HUDEP-2 (cell line): ENCODE results near the gene MAP9.
A peak's percentile ranks its signal among the peaks of the same experiment; 100 is the strongest.
"Not testable (repeated sequence)": the region's sequence is repeated elsewhere in the genome, so short reads cannot be mapped to it uniquely, and the experiment has no call there.

ENCODE experiments used
- DNase-seq, 76 experiments: peaks; one replicate each; lab custom pipeline; 2025; ENCODE audit not compliant: unreplicated experiment in 76 of 76; lab: John Stamatoyannopoulos, UW

MAP9 gene

DNA sequence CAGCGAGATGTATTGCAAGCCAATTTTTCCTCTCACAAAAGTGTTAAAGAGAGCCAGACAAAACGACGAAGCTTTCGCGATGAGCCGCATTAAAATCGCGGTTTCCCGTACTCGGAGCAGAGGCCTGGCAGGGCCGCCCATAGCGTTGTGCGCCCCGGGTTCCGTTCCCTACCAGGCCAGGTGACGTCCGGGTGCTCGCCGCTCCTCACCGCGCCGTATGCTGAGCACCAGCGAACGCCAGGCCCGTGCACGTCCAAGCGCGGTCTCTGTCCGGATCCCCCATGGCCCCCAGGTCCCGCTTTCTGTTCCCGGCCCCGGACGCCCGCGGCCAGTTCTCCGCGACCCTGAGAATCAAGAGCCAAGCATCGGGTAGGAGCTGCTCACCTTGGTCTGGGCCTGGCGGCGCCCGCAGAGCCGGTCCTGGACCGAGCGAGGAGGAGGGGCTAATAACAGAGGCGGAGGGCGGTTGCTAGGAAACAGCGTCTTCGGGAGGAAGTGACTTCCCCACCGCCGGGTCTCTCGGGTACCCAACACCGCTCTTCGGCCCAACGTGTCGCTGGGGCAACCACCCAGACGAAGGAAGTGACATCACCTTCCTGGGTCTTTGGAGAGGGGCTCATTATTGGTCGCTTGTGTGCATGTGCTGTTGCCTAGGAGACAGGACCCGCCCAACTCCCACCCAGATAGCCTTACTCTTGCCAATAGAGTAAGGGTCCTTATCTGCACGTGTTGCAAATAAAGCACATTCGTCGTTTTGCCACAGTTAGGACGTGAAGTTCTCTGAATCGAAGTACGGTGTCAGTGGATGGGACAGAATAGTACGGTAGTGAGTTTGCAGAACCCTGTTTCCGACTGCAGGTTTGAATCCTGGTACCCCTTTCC is at the start of gene MAP9:
Gene MAP9 (minus strand): TSS at position 579 of the 882 bp plus-strand sequence. CDS start 1,115 bp downstream, outside the sequence.
- peak in 73 of 76 experiments; percentile 5 to 78 (median 52) for DNase-seq

DNA sequence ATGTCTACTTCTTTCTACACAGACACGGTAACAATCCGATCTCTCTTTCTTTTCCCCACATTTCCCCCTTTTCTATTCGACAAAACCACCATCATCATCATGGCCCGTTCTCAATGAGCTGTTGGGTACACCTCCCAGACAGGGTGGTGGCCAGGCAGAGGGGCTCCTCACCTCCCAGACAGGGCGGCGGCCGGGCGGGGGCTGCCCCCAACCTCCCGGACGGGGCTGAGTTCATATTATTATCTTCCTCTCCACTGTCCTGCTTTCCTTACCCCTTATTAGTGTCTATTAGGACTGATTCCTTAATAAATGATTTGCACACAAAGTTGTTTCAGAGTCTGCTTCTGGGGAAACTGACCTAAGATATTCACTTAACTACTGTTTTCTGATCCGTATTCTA is 48.0 kb upstream of the MAP9 start:
- not testable (repeated sequence) for DNase-seq

DNA sequence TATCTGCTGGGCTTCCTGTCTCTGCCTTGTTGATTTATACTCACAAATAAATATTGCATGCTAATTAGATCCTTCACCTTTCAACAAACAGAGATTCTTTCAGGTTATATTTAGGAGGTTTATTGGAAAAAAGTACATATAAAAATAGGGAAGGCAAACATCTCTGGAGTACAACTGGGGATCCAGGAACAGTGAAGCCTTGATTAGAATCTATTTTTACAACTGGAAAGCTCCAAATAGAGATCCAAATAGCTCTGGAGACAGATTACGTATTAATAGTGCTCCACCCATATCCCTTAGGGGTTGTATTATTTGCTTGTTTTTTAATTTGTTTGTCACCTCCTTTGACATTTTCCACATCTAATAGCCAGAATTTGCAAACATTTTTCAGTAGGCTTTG is 46.9 kb upstream of the MAP9 start:
- no peak for DNase-seq

DNA sequence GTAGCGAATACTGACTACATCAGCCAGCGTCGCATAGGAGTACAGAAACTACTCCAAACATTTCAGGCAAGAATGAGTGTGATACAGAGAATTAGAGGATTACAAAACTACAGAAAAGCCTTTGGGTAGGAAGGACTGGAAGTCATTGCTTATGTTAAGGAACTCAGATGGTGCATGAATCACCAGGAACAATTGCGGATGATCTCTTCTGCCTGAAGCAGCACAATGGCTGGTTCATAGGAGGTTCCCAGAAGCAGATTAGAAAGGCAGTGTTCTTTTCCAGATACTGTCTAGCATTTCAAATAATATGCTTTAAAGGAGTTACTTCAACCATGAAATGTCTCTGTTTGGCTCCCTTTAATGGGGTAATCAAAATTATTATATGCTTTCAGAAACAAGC is 42.5 kb upstream of the MAP9 start:
- DNase-seq: no peak

DNA sequence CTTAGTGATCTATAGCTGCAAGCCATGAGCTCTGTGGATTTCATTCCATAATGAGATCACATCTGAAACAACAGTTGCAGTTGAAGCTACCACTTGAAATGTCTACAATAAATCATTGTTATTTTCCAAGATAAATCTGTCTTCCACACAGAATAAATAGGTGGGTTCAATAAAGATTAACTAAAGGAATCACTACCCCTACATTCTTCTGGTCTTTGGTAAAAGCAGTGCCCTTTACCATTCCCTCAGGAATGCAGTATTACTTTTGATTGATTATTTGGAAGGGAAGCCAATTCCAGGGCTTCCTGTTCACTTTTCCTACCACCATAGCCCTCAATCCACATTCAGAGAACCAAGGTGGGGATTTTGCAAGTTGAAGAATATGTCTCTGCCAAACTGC is 38.9 kb upstream of the MAP9 start:
- DNase-seq: no peak

DNA sequence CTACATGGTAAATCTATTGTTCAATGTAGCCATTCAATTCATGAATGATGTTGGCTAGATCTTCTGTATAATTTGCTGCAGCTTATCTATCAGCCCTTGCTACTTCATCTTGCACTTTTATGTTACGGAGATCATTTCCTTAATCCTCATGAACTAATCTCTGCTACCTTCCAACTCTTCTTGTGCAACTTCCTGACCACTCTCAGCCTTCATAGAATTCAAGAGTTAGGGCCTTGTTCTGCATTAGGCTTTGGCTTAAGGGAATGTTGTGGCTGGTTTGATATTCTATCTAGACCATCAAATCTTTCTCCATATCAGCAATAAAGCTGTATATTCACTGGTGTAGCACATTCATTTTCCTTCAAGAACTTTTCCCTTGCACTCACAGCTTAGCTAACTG is 36.7 kb upstream of the MAP9 start:
- DNase-seq: no peak

DNA sequence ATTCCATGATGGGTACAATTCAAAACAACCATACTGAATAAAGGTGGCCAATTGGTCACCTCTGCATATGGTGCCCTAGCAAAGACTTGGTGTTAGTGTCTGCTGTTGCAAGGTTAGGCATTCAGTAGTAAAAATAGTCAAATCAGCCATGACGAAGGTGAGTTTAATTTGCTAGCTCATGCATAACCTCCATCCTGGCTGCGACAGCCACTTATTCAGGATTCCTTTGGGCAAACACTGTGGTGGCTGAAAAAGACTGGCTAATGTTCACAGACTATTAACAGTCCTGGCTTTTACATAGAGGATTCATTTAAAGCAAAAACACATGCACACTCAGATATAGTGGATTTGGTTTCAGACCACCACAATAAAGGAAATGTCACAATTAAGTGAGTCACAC is 34.8 kb upstream of the MAP9 start:
- DNase-seq: no peak

DNA sequence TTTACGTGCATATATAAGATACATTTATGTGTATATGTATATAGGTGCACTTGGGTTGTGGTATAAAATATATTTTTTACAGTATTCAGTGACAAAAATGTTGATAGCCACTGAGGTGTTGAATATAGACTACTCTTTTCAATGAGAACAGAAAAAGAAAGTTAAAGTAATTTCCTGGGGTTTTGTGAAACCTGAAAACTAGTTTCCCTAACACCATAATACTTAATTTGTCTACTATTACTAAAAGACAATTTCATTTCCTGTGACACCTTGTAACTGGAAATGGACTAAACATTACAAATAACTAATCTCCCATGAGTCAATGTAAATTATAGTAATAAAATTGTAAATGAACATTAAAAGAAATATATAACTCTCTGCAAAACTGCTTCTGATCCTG is 32.0 kb upstream of the MAP9 start:
- no peak for DNase-seq

DNA sequence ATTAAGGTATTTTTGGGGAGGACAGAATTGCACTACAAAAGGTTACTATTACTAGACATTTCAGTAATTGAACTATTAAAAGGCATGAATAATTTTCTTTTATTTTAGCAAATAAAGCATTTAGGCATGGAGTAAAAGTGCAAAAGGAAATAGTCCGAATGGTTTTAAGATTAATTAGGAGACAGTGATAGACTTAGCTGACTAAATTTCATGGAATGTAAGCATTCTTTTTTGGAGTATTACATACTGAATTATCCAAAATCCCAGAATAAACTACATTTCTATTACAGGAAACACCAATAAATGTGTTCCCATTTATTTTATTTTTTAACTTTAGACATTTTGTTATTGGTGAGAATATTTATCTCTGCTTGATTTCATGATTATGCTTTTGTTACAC is 30.7 kb upstream of the MAP9 start:
- no peak for DNase-seq

DNA sequence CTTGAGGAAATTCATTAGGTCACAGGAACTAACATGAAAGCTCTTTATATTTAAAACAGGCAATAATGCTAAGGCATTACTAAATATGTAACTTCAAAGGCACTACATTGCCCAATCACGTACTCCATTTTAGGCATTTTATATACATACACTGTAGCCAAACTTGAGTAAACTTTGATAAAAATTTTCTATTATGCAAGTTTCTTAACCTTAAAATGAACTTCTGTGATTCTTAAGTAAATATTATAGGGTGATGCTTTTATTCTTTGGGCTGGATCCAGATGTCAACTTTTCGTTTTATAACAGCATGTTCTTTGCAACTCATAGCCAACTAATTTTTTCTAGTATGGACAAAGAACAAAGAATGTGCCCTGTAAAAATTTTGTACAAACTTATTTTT is 28.3 kb upstream of the MAP9 start:
- DNase-seq: no peak

DNA sequence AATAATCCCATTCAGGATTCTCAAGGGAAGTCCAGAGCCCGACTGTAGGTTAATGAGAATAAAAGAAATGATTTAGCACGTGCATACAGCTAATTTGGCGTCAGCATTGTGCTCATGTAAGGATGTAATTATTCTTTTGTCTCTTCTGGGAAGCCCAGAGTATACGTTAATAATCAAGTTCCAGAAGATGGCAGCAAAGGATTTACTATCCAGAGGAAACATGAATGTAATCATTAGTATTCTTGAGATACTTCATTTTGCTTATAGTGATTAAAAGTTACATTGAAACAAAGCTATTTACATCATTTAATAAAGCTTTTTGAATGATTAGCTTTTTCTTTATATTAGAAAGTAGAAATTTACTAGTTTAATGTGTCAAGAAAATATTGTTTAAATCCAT is 27.1 kb upstream of the MAP9 start:
- DNase-seq: peak in 1 of 76 experiments; percentile 2

DNA sequence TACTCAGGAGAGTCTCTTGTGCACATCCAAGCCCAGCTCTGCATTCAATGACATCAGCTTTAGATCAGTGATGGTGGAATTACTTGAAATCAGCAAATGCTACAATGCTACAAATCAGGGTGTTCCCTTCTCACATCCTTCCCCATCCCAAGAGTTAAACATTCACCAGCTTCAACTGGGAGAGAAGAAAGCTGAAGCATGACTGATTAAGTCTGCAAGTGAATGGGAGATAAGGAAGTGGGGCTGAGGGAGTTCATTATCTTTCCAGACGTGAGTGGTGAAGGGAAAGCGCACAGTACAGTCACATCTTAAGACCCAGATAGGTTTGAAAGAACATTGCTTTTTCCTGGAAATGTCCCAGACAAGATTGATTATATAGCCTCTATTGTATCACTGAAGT is 26.2 kb upstream of the MAP9 start:
- DNase-seq: no peak

DNA sequence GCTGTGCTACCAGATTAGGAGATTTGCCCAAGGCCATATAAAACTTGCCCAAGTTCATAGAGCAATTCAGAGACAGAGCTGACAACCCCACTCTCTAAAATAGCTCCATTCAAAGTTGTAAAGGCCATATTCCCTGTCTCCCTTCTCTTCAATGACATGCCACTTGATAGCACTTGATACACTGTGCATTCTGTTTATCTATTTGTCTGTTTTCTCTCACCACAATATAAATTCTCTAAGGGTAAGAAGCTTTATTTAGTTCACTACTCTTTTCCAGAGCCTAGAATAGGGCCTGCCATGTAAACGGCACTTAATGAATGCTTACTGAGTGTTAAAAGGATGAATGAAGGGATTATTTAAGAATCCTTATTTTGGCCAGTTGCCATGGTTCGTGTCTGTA is 24.1 kb upstream of the MAP9 start:
- DNase-seq: no peak

DNA sequence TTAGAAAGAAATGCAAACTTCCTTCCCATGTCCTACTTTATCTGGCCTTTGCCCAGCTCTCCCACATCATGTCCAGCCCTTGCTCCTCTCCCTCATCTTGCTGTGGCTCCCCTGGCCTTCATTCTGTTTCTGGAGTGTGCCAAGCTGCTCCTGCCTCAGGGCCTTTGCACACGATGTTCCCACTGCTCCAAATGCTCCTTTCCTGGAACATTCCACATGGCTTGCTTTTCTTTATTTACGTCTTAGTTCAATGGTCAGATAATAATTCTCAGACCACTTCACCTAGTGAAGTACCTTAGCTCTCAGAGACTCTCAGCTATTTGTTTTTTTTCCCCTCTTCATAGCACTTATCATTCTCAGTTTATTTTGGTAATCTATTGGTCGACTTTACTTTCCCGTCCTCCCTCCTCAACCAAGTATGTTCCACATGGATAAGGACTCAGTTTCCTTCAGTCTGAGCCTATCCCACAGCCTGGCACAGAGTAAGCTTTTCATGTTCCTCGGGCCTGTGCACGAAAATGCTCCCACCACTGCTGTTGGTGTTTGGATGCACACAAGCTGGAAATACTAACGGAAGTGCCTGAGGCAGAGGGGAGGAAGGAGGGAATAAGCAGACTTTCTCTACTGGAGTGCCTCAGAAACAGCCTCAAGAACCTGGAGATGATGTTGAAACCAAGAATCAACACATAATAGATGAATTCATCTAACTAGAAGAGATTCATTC is 23.4 kb upstream of the MAP9 start:
- no peak for DNase-seq

DNA sequence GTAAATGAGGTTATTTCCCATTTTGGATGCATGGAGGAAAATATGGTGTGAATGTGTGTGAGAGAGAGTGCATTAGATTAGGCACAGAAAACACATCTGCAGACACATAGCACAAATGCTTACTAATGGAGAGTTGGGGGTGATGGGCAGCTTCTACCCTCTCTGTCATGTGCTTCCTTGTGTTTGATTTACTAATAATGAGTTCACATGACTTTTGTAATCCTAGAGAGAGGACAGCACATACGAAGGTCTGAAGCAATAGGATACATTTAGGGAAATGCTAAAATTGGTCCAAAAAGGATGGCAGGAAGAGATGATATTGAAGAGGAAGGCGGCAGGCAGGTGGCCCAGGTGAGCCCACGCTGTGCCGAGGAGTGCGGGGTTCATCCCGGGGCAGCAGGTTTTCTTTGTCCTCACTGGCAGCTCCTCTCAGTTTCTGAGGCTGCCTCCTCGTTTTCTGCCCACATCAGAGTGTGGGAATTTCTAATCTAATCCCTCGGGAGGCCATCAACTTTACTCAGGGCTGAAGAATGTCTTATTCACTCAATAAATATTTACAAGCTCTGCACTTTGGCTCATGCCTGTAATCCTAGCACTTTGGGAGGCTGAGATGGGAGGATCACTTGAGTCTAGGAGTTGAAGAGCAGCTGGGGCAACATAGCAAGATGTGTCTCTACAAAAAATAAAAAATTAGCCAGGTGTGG is 15.9 kb upstream of the MAP9 start:
- DNase-seq: no peak

DNA sequence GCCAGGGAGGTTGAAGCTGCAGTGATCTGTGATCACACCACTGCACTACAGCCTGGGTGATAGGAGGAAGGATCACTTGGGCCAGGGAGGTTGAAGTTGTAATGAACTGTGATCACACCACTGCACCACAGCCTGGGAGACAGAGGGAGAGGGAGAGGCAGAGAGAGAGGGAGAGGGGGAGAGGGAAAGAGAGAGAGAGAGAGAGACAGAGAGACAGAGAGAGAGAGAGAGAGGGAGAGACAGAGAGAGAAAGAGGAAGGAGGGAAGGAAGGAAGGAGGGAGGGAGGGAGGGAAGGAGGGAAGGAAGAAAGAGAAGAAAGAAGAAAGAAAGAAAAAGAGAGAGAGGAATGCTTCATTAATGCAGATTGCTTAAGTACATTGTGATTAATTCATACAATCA is 15.2 kb upstream of the MAP9 start:
- no peak for DNase-seq

DNA sequence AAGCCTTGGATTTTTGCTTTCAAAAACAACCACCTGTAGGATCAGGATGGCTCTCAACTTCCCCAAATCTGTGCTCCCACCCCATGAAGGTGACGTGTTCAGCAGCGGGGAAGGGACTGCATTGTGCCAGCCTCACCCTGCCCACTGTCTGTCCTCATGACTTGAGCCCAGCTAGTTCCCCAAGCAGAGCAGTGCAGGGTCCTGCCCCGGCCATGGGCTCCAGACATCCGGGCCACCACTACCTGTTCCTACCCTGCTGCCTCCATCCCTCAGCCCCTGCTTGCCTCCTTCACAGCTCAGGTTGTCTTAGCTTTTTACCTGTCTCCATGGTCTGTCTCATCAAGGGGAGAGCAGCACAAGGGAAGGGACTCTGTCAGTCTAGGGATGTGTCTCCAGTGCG is 11.4 kb upstream of the MAP9 start:
- DNase-seq: no peak

DNA sequence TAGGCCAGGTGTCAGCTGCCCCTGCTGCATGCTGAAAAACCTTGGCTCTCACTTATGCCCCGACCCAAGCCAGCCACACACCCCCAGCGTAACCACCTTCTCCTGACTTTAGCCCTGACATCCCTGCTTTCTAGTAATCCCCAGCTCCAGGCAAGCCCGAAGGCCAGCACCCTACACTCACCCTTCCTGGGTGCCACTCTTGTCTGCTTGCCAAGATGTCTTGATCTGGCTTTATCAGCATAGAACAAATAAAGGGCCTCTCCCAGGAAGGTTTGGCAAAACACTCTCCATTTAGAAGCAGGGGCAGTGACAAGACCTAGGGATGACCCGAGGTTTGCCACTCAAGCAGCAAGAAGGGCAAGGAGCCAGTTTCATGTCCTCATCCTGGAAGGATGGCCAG is 6.8 kb upstream of the MAP9 start:
- peak in 18 of 76 experiments; percentile 0 to 49 (median 6) for DNase-seq

DNA sequence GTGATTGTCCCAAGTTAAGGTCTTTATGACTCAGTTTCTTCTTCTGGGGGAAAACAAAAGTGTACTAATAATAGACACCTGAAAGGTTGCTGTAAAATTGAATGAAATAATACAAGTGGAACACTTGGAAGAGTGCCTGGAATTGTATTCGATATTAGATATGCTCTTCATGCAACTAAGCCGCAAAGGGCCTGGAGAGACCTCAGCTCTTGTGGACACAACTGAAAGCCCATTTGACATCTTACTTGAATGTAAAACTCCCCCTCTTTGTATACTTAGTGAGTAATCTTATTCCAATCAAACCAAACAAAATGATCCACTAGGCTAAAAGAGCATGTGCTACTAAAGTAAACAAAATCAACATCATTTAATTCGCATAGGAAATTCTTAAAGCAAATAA is 511 bp upstream of the MAP9 start:
- DNase-seq: no peak

DNA sequence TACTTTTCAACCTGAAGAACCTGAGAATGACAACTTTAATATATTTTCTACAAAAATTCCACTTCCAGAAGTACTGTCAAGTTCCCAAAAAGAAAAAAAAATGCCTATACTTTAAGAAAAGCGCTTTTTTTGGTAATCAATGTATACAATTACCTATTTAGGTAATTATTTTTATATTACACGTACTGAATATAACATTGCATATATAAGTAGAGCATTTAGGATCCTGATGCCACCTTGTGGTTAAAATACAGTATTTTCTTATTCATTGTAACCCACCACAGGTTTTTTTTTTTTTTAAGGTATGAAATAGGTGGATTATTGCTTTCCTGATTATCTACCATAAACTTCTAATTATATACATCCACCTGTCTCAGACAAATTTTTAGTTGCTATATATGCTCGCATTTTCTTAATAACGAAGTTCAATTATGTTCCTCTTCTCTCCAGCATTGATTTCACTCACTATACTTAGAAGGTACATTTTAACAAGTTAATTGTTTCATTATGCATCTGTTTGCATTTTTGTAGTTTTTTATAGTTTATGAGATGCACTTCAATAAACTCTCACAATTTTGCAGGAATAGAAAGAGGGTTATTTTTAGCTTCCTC is 5.2 kb downstream of the MAP9 start:
- peak in 6 of 76 experiments; percentile 3 to 28 (median 11) for DNase-seq

DNA sequence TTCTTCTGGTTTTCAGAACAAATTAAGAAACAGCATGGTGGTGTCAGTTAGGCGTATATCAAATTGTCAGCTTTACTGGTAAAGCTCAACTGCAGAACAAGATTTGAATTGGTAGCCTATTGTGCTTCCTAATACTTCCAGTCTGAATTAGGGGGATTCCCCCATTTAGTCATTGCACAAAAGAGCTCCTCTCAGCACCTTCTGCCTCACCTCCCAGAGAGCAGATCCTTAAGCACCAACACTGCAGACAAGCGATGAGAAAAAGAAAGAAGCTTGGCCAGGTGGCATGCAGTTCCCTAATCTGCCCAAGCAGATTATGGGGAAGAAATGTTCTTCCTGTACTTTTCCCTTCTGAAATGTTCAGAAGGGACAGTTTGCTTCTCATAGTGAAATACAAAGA is 9.2 kb downstream of the MAP9 start:
- DNase-seq: no peak
